Astrocyte of the cerebellum (primary cell): Measurements from ENCODE around the gene LRRIQ3.
"Not testable (repeated sequence)": the region's sequence is repeated elsewhere in the genome, so short reads cannot be mapped to it uniquely, and the experiment has no call there.

Experiments
- DNase-seq: peaks from one replicate; pipeline ENCODE4 v3.0.0-alpha.2; 2011; ENCODE audit warnings: low read depth
- H3K4me3 ChIP-seq: 2 replicates; pipeline ENCODE4 v1.5.1; 2011; ENCODE audit warnings: mild to moderate bottlenecking, low read depth, low read length, moderate library complexity
- CTCF ChIP-seq: IDR thresholded peaks from 2 replicates; pipeline ENCODE4 v1.5.1; 2012; ENCODE audit warnings: low read length, low read depth, moderate library complexity, mild to moderate bottlenecking; ENCODE audit errors: missing control alignments
- in situ Hi-C: cut with HindIII; loops from 2 replicates; pipeline ENCODE4 v1.10.0; 2017; ENCODE audit warnings: low sequenced_read_pairs

Gene LRRIQ3

GRCh38 chr1:74160046-74160445 is 37.9 kb downstream of the LRRIQ3 start:
- DNase-seq: no peak
- H3K4me3 ChIP-seq: no peak overlapping the region
- in situ Hi-C loops: no loop called here
- no peak for TF ChIP-seq CTCF

GRCh38 chr1:74145086-74145485 is 52.9 kb downstream of the LRRIQ3 start:
- no peak for TF ChIP-seq CTCF
- in situ Hi-C loops: no loop called here
- DNase-seq: no peak
- no peak overlapping the region for H3K4me3 ChIP-seq

- in situ Hi-C loops, H3K4me3 ChIP-seq, DNase-seq: not testable (repeated sequence)
Measured at GRCh38 chr1:74117370-74117769, 80.6 kb downstream of the LRRIQ3 start.

GRCh38 chr1:74113333-74113732 is 84.6 kb downstream of the LRRIQ3 start:
- DNase-seq: no peak
- H3K4me3 ChIP-seq: no peak overlapping the region
- in situ Hi-C loops: no loop called here
- no peak for TF ChIP-seq CTCF

GRCh38 chr1:74107394-74107793 is 90.6 kb downstream of the LRRIQ3 start:
- in situ Hi-C loops: no loop called here
- no peak for TF ChIP-seq CTCF
- H3K4me3 ChIP-seq: no peak overlapping the region
- no peak for DNase-seq

GRCh38 chr1:74091371-74091770 is 106.6 kb downstream of the LRRIQ3 start:
- in situ Hi-C loops: no loop called here
- no peak for TF ChIP-seq CTCF
- no peak overlapping the region for H3K4me3 ChIP-seq

GRCh38 chr1:74083128-74083527 is 114.8 kb downstream of the LRRIQ3 start:
- TF ChIP-seq CTCF: no peak
- H3K4me3 ChIP-seq: no peak overlapping the region
- DNase-seq: no peak
- in situ Hi-C loops: no loop called here

More at GRCh38 chr1:74091371-74091770, 106.6 kb downstream of the LRRIQ3 start:
- no peak for DNase-seq
